NCI-H82 treated with DMSO at 0.1 percent for 48 hours (cell line): ENCODE measurements around the gene TMEM238L.

ENCODE experiments used
- DNase-seq: peaks from one replicate; lab custom pipeline; 2025; ENCODE audit not compliant: unreplicated experiment; lab: John Stamatoyannopoulos, UW

Gene TMEM238L

GRCh38 chr17:10805911-10806310, 2.0 kb upstream of the TMEM238L start:
- DNase-seq: no peak

GRCh38 chr17:10804546-10804945, 647 bp upstream of the TMEM238L start:
- DNase-seq: no peak

DNA sequence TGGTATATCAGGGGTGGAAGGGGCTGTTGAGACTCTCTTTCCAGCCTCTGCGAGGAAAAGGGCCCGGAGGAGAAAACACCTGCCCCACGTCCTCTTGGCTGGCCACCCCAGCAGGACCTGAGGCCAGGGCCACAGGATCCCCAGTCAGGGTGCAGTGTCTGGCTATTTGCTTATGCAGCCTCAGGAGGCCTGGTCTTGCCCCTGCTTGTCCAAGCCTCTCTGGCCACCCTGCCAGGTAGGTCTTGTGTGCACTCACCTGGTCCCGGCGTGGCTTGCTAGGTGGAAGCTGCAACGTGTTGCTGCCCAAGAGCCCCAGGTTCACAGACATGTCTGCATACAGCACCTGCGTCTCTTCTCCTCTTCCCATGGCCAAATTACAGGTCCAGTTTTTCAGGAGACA, 549 bp downstream of the TMEM238L start:
- no peak for DNase-seq

DNA sequence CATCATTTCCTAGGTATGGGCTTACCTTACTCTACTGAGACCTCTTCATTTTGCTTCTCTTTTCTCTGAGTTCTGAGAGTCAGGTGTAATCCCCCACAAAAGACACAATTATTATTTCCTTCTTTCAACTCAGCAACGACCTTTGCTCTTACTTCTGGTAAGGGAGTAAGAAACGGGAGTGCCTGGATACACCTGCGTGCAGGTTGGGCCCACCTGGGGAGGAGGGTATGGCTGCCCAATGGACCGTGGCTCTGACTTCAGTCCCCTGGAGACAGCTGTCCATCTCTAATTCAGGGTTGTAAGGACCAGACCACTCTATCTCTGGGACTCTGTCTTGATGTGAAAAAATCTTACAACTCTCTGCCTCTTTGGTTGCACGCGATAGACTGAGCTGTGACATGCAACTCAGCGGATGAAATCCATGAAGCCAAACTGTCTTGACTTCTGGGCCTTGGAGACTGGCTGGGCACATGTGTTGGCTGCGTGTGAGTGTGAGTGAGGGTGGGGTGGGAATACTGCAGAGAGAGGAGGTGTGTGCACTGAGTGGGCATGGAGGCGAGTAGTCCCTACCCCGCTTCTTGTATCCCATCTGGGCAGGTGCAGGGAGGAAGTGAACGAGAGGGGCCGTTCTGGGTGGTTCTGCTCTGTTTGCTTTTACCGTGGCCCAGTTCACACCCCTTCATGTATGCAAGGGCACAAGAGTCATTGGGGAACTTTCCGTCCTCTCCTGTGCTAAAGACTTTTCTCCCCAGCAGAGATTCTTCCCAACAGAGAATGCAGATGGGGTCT, 1.2 kb downstream of the TMEM238L start:
- no peak for DNase-seq

- no peak for DNase-seq
Measured at GRCh38 chr17:10799407-10799806, 4.5 kb downstream of the TMEM238L start.

GRCh38 chr17:10798910-10799309, 5.0 kb downstream of the TMEM238L start:
- no peak for DNase-seq

DNA sequence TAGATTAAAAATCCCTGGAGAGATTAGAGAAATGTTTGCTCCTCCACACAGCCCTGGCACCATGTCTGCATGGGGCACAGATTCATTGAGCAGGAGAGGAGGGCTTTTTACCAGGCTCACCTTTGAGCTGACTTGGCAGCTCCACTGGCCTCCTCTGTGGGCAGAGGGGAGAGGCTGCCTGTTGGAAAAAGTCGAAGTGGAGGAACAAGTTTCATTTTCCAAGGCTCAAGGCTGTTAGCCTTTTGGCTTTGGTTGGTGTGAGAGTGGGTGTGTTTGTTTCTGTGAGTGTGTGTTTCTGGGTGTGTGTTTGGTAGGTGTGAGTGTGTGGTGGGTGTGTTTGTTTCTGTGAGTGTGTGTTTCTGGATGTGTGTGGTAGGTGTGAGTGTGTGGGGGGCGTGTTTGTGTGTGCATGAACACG, 5.6 kb downstream of the TMEM238L start:
- no peak for DNase-seq

GRCh38 chr17:10797476-10798328, 6.2 kb downstream of the TMEM238L start:
- no peak for DNase-seq

- DNase-seq: no peak
Measured at GRCh38 chr17:10793816-10794215, 10.1 kb downstream of the TMEM238L start.

DNA sequence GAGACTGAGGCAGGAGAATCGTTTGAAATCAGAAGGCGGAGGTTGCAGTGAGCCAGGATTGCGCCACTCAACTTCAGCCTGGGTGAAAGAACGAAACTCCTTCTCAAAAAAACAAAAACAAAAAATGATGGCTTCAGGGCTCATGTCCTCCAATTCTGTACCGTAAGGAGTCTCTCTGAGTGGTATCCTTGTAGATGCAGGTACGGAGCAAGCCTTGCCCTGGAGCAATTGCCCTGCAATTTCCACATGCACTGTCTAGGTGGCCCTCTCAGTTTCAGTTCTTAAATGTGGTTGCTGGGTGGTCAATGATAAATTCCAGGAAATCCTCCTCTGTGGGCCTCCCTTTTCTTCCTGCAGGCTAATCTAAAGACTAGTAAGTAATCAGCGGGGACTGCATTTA, 10.6 kb downstream of the TMEM238L start:
- no peak for DNase-seq

DNA sequence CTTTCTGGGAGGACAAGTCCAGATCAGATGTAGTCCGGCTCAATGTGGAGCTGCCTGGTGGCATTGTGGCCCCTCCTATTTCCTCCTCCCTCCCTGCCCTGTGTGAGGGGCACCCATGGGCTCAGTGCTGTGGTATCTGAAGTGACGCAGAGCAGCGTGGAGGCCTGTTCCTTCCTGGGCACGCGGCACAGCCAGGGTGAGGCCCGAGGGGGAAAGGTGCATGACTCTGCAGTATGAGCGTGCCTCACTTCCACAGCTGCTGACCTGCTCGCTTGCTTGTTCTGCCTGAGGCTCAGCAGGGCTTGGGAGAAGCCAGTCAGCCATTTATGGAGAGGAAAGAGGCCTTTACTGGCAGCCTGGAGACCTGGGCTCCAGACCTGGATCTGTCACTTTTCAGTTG, 11.7 kb downstream of the TMEM238L start:
- no peak for DNase-seq

DNA sequence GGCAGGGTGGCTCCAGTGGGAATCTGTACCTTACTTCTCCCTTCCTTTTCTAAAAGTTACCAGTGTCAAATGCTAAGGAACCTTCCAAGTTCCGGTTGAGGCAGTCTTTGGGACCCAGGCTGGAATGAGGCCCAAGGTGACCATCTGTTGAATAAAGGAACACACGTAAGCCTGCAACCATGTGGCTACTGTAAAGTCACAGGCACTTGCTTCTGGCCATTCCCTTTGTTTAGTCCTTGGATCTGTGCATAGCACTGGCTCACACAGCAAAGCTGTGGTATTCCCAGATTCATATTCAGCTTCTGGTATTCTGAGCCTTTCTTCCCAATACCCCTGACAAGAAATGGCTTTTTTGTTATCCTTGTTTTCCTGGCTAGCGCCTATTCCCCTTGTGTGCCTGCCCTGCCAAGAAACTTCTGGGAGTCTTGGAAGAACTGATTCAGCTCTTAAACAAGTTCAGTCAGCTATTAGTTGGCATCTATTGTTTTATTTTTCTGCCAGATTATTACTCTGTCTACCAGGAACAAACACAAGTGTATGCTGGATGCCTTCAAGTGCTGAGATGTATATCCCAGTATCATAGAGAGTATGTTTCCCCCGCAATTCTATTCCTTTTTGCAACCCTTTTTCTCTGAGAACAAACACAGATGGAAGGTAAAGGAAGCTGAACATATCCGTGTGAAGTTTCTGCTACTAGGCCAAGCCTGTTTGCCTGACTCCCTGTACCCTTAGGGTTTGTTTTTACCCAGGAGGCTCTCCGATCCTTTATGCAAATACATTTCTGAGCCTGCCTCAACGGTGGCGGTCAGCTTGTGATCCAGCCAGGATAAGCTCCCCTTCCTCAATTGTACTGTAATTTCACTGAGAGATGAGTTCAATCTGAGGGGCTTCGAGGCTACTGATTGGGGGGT, 13.2 kb downstream of the TMEM238L start:
- DNase-seq: no peak

- DNase-seq: no peak
Measured at GRCh38 chr17:10789694-10790271, 14.1 kb downstream of the TMEM238L start.

- no peak for DNase-seq
Measured at GRCh38 chr17:10787306-10788045, 16.4 kb downstream of the TMEM238L start.

DNA sequence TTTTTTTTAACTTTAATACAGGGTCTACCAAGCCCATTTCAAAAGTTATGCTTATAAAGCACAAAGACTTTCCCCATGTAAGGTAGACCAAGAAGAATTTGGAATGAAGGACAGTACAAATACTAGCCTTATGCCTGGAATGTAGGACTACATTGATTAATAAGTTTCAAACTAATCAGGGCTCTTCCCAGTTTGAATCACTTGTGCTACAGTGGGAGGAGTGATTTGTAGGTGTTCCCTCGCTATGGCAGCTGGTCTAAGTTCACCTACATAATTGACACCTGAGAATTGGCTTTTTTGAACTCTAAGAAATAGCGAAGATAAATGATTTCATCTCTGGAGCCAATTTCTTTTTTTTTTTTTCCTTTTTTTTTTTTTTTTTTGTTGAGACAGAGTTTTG, 18.6 kb downstream of the TMEM238L start:
- DNase-seq: no peak

DNA sequence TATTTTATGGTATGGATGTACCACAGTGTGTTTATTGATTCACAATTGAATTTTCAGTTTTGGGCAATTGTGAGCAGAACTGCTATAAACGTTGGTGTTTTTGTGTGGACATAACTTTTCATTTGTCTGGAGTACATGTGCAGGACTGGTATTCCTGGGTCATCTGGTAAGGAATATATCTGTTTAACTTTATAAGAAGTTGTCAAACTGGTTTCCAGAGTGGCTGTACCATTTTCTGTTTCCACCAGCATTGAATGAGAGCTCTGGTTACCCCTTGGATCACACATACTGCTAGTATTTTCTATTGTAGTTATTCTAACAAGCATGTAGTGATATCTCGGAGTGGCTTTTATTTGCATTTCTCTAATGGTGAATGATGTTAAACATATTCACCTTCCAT, 24.3 kb downstream of the TMEM238L start:
- DNase-seq: no peak

- no peak for DNase-seq
Measured at GRCh38 chr17:10777890-10778289, 26.0 kb downstream of the TMEM238L start.

- DNase-seq: peak; percentile 27
Measured at GRCh38 chr17:10777131-10777807, 26.6 kb downstream of the TMEM238L start.

GRCh38 chr17:10776381-10776780, 27.5 kb downstream of the TMEM238L start:
- no peak for DNase-seq
